HEK293 (cell line): Measurements from ENCODE around the gene SPNS2.

Source experiments
- CTCF ChIA-PET: fragments of 350-600 bp; formaldehyde crosslinking; extraction: SDS; loops from one replicate; lab custom pipeline; 2021; ENCODE audit warnings: antibody characterized with exemption; lab: Yijun Ruan, JAX
- POLR2A ChIA-PET: fragments of 300-600 bp; formaldehyde crosslinking; extraction: SDS; loops from one replicate; lab custom pipeline; 2020; ENCODE audit warnings: antibody characterized with exemption, inconsistent platforms; lab: Yijun Ruan, JAX
- H3K27ac ChIP-seq: fragments of 200-500 bp; sonication (Bioruptor generic); 2 replicates; pipeline ENCODE4 v1.5.1; 2014; ENCODE audit warnings: low read depth, low read length, control low read depth, inconsistent platforms; ENCODE audit errors: extremely low read depth
- H3K36me3 ChIP-seq, 2 experiments: fragments of 200-500 bp in 1 of 2; sonication (Bioruptor generic) in 1 of 2; 1 replicate in 1 of 2; 2 replicates in 1 of 2; pipeline ENCODE4 v1.5.1; 2014 to 2017; ENCODE audit warnings: inconsistent platforms in 2 of 2, low read length in 2 of 2; ENCODE audit not compliant: control insufficient read depth in 2 of 2, insufficient read depth in 1 of 2
- H3K4me1 ChIP-seq: fragments of 200-500 bp; sonication (Bioruptor generic); 2 replicates; pipeline ENCODE4 v1.5.1; 2014; ENCODE audit warnings: mild to moderate bottlenecking, low read length, inconsistent platforms; ENCODE audit not compliant: control insufficient read depth, insufficient read depth
- H3K4me3 ChIP-seq: 2 replicates; pipeline ENCODE4 v1.5.1; 2011; ENCODE audit warnings: low read depth, mild to moderate bottlenecking, control low read depth, low read length, moderate library complexity
- H3K9me3 ChIP-seq: fragments of 200-500 bp; sonication (Bioruptor generic); 2 replicates; pipeline ENCODE4 v1.5.1; 2014; ENCODE audit warnings: low read depth, low read length, inconsistent platforms; ENCODE audit not compliant: control insufficient read depth, insufficient read depth
- BCL11A ChIP-seq: fragments of 450-650 bp; formaldehyde crosslinking; IDR thresholded peaks from 2 replicates; pipeline ENCODE4 v1.5.1; 2016; ENCODE audit warnings: low read depth, missing biosample characterization, missing genetic modification characterization
- GFI1B ChIP-seq: fragments of 450-650 bp; formaldehyde crosslinking; IDR thresholded peaks from 2 replicates; pipeline ENCODE4 v1.5.1; 2016; ENCODE audit warnings: missing biosample characterization, missing genetic modification characterization
- GLI4 ChIP-seq: fragments of 450-650 bp; formaldehyde crosslinking; IDR thresholded peaks from 2 replicates; pipeline ENCODE4 v1.5.1; 2016; ENCODE audit warnings: missing biosample characterization, missing genetic modification characterization
- GLIS2 ChIP-seq: fragments of 450-650 bp; formaldehyde crosslinking; IDR thresholded peaks from 2 replicates; pipeline ENCODE4 v1.5.1; 2016; ENCODE audit warnings: missing biosample characterization, missing genetic modification characterization
- HIC1 ChIP-seq: fragments of 450-650 bp; formaldehyde crosslinking; IDR thresholded peaks from 2 replicates; pipeline ENCODE4 v1.5.1; 2016; ENCODE audit warnings: missing biosample characterization, missing genetic modification characterization
- KLF1 ChIP-seq: fragments of 450-650 bp; formaldehyde crosslinking; IDR thresholded peaks from 2 replicates; pipeline ENCODE4 v1.5.1; 2016; ENCODE audit warnings: missing biosample characterization, missing genetic modification characterization
- PRDM10 ChIP-seq: fragments of 450-650 bp; formaldehyde crosslinking; IDR thresholded peaks from 2 replicates; pipeline ENCODE4 v1.5.1; 2016; ENCODE audit warnings: missing biosample characterization, missing genetic modification characterization
- SCRT1 ChIP-seq: fragments of 450-650 bp; formaldehyde crosslinking; IDR thresholded peaks from 2 replicates; pipeline ENCODE4 v1.5.1; 2016; ENCODE audit warnings: missing biosample characterization, missing genetic modification characterization, borderline replicate concordance
- SP2 ChIP-seq: fragments of 450-650 bp; formaldehyde crosslinking; IDR thresholded peaks from 2 replicates; pipeline ENCODE4 v1.5.1; 2016; ENCODE audit warnings: missing biosample characterization, missing genetic modification characterization
- SP3 ChIP-seq: fragments of 450-650 bp; formaldehyde crosslinking; IDR thresholded peaks from 2 replicates; pipeline ENCODE4 v1.5.1; 2016; ENCODE audit warnings: missing biosample characterization, missing genetic modification characterization
- ZBTB20 ChIP-seq: fragments of 450-650 bp; formaldehyde crosslinking; IDR thresholded peaks from 2 replicates; pipeline ENCODE4 v1.5.1; 2016; ENCODE audit warnings: missing biosample characterization, missing genetic modification characterization
- ZBTB48 ChIP-seq: fragments of 450-650 bp; formaldehyde crosslinking; IDR thresholded peaks from 2 replicates; pipeline ENCODE4 v1.5.1; 2016; ENCODE audit warnings: missing biosample characterization, missing genetic modification characterization
- ZFP69B ChIP-seq: fragments of 450-650 bp; formaldehyde crosslinking; IDR thresholded peaks from 2 replicates; pipeline ENCODE4 v1.5.1; 2016; ENCODE audit warnings: missing biosample characterization, missing genetic modification characterization
- ZNF146 ChIP-seq: fragments of 450-650 bp; formaldehyde crosslinking; IDR thresholded peaks from 2 replicates; pipeline ENCODE4 v1.5.1; 2016; ENCODE audit warnings: missing biosample characterization, missing genetic modification characterization
- ZNF16 ChIP-seq: fragments of 450-650 bp; formaldehyde crosslinking; IDR thresholded peaks from 2 replicates; pipeline ENCODE4 v1.5.1; 2016; ENCODE audit warnings: low read depth, missing biosample characterization, missing genetic modification characterization
- ZNF18 ChIP-seq: fragments of 450-650 bp; formaldehyde crosslinking; IDR thresholded peaks from 2 replicates; pipeline ENCODE4 v1.5.1; 2016; ENCODE audit warnings: missing biosample characterization, missing genetic modification characterization
- ZNF518A ChIP-seq: fragments of 450-650 bp; formaldehyde crosslinking; conservative IDR thresholded peaks from 2 replicates; pipeline ENCODE4 v1.5.1; 2016; ENCODE audit warnings: low read depth, missing biosample characterization, missing genetic modification characterization
- ZNF768 ChIP-seq: fragments of 450-650 bp; formaldehyde crosslinking; IDR thresholded peaks from 2 replicates; pipeline ENCODE4 v1.5.1; 2018; ENCODE audit warnings: missing biosample characterization, mild to moderate bottlenecking, missing genetic modification characterization

The SPNS2 gene

GRCh38 chr17:4532860-4533522 is 34.3 kb downstream of the SPNS2 start:
- Histone ChIP-seq H3K36me3 (peaks cover 0 to 11% of the 10 kb centered on the region in 2 experiments; a peak in 1 of 3 replicates), H3K9me3 (no peaks in the 10 kb centered on the region), H3K27ac (no peak overlapping the region), H3K4me3 (no peak overlapping the region), H3K4me1 (no peaks in the 10 kb centered on the region)
- CTCF ChIA-PET, result interaction anchor here (0.6 kb wide), 1 partner anchor 30 kb away, joined by 4 read pairs; no protein-coding TSS in a partner anchor
- POLR2A ChIA-PET, result interaction anchor here (1.1 kb wide), 1 partner anchor 11 kb away, joined by 3 read pairs; no protein-coding TSS in a partner anchor
- TF ChIP-seq ZFP69B (tag by site-specific recombination), result peak; percentile 23; the same call in 1 of the 2 replicates
- no peak for TF ChIP-seq SCRT1 (tag by site-specific recombination)
- TF ChIP-seq GLIS2 (tag by site-specific recombination), result no peak
- no peak for TF ChIP-seq ZNF16 (tag by site-specific recombination)
- 0 out of 2 replicates have a peak, but pooled peaks have one; percentile 47 for TF ChIP-seq ZBTB20

- Histone ChIP-seq H3K36me3 (peaks cover 0 to 19% of the 10 kb centered on the region in 2 experiments; a peak in 1 of 3 replicates), H3K27ac (no peak overlapping the region), H3K4me3 (no peak overlapping the region), H3K9me3 (no peaks in the 10 kb centered on the region), H3K4me1 (no peaks in the 10 kb centered on the region)
- CTCF ChIA-PET, result no interaction called here
- POLR2A ChIA-PET, result interaction anchor here (1.0 to 2.6 kb wide), 3 partner anchors 10 to 113 kb away, joined by 3 to 11 read pairs (median 4); no protein-coding TSS in a partner anchor
- peak; percentile 36; the same call in 1 of the 2 replicates for TF ChIP-seq ZNF768 (tag by site-specific recombination)
- peak; percentile 87 for TF ChIP-seq HIC1 (tag by site-specific recombination)
- 0 out of 2 replicates have a peak, but pooled peaks have one; percentile 17 for TF ChIP-seq BCL11A (tag by site-specific recombination)
- TF ChIP-seq ZNF518A, result no peak
- TF ChIP-seq PRDM10, result peak; percentile 92
- no peak for TF ChIP-seq GFI1B
- peak; percentile 45; the same call in 1 of the 2 replicates for TF ChIP-seq ZBTB48 (tag by site-specific recombination)
- no peak for TF ChIP-seq ZNF18 (tag by site-specific recombination)
- no peak for TF ChIP-seq GLI4 (tag by site-specific recombination)
- 0 out of 2 replicates have a peak, but pooled peaks have one; percentile 22 for TF ChIP-seq SP2
- no peak for TF ChIP-seq SP3 (tag by site-specific recombination)
- 0 out of 2 replicates have a peak, but pooled peaks have one; percentile 13 for TF ChIP-seq KLF1 (tag by site-specific recombination)
- TF ChIP-seq ZNF146 (tag by site-specific recombination), result 0 out of 2 replicates have a peak, but pooled peaks have one; percentile 3
- peak; percentile 70; the same call in 1 of the 2 replicates for TF ChIP-seq ZFP69B (tag by site-specific recombination)
Measured at GRCh38 chr17:4533523-4534504, 35.1 kb downstream of the SPNS2 start.
